Right atrium auricular region (tissue), 2 donors: ENCODE results near the gene CDKN1B. TPM values are rescaled to one million over a fixed set of nuclear protein-coding genes. Genes with fewer than 3 reads are reported as not detected.

ENCODE experiments used
- DNase-seq: peaks from one replicate; pipeline ENCODE4 v3.0.0-alpha.2; 2019; ENCODE audit warnings: low spot score
- H3K27ac ChIP-seq, 2 donors: fragments of 200-600 bp; sonication (generic); 1 replicate in 1 of 2; 2 replicates in 1 of 2; pipeline ENCODE4 v1.5.1; 2016 to 2019
- H3K27me3 ChIP-seq, 2 donors: fragments of 200-600 bp; sonication (generic); one replicate each; pipeline versions ENCODE4 v1.5.1 to v1.6.0; 2017 to 2019
- H3K36me3 ChIP-seq: fragments of 200-600 bp; sonication (generic); one replicate; pipeline ENCODE4 v1.5.1; 2016
- H3K4me1 ChIP-seq, 2 donors: fragments of 200-600 bp; sonication (generic); one replicate each; pipeline versions ENCODE4 v1.5.1 to v1.6.0; 2017 to 2019
- H3K4me3 ChIP-seq, 2 donors: fragments of 200-600 bp; sonication (generic); 1 replicate in 1 of 2; 2 replicates in 1 of 2; pipeline ENCODE4 v1.5.1; 2017 to 2019; ENCODE audit warnings: mild to moderate bottlenecking in 1 of 2, moderate library complexity in 1 of 2
- H3K9me3 ChIP-seq, 2 donors: fragments of 200-600 bp; sonication (generic); one replicate each; pipeline ENCODE4 v1.5.1; 2019
- total RNA-seq, 2 donors: library from RNA; depleted of rRNA; stranded (reverse); fragments of >200 nt; gene quantifications; one replicate each; pipeline ENCODE4 v1.1.0, GENCODE V29; 2016
- TF ChIP-seq, protein P1 (sequence below), 2 donors: fragments of 200-600 bp; sonication (generic); IDR thresholded peaks; one replicate each; pipeline ENCODE4 v1.5.1; 2019; ENCODE audit warnings: antibody characterized with exemption in 2 of 2

CDKN1B gene
- total RNA-seq, 2 donors from 2014 or later, result 31.1 to 38.1 TPM

DNA sequence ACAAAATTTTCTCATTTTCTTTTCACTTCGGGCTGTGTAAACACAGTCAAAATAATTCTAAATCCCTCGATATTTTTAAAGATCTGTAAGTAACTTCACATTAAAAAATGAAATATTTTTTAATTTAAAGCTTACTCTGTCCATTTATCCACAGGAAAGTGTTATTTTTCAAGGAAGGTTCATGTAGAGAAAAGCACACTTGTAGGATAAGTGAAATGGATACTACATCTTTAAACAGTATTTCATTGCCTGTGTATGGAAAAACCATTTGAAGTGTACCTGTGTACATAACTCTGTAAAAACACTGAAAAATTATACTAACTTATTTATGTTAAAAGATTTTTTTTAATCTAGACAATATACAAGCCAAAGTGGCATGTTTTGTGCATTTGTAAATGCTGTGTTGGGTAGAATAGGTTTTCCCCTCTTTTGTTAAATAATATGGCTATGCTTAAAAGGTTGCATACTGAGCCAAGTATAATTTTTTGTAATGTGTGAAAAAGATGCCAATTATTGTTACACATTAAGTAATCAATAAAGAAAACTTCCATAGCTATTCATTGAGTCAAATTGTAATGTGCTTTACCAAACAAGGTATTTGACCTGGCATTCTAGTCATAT lies 4.8 kb downstream of the CDKN1B start:
- H3K27ac ChIP-seq, result peak overlapping the region; percentile 100
- H3K4me3 ChIP-seq, result peak overlapping the region in 1 of 2 donors; percentile 78
- TF ChIP-seq, protein P1, sequence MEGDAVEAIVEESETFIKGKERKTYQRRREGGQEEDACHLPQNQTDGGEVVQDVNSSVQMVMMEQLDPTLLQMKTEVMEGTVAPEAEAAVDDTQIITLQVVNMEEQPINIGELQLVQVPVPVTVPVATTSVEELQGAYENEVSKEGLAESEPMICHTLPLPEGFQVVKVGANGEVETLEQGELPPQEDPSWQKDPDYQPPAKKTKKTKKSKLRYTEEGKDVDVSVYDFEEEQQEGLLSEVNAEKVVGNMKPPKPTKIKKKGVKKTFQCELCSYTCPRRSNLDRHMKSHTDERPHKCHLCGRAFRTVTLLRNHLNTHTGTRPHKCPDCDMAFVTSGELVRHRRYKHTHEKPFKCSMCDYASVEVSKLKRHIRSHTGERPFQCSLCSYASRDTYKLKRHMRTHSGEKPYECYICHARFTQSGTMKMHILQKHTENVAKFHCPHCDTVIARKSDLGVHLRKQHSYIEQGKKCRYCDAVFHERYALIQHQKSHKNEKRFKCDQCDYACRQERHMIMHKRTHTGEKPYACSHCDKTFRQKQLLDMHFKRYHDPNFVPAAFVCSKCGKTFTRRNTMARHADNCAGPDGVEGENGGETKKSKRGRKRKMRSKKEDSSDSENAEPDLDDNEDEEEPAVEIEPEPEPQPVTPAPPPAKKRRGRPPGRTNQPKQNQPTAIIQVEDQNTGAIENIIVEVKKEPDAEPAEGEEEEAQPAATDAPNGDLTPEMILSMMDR (IDR thresholded peaks at IDR 0.05), result no peak
- peaks cover 0 to 51% of the 10 kb centered on the region in 2 donors for H3K4me1 ChIP-seq
- no peaks in the 10 kb centered on the region for H3K9me3 ChIP-seq
- H3K36me3 ChIP-seq, result peaks cover 25% of the 10 kb centered on the region
- H3K27me3 ChIP-seq, result no peaks in the 10 kb centered on the region
- no peak for DNase-seq

DNA sequence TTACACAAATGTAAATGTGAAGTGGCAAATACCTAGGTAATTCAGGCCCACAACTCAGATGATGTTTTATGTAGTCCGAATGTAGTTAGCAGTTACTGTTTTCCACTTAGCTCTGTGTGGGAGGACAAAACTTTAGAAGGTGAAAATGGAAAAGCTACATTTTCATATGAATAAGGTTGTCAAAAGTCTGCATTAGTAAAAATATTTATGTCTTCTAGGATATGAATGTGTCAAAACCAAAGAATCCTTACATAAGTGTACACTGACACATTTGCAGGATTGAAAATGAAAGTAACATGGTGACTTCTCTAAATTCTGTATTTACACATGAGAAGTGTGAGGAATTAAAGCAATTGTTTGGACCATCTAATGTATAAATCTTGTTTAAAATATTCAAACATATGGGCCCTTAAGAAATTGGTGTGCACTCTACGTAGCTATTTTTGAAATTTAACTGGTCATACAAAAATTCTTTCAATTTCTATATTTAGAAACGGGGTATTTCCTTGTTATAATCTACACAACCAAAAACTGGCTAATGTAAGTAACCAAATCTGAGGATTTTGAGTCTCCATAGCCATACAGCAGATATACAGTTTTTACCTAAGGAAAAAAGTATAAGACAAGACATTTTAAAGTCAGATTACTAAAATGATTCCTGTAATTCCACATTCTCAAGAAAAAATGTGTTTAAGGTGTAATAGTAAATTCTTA lies 5.4 kb downstream of the CDKN1B start:
- H3K4me1 ChIP-seq, result peaks cover 0 to 51% of the 10 kb centered on the region in 2 donors
- DNase-seq, result no peak
- peak overlapping the region; percentile 100 for H3K27ac ChIP-seq
- peak overlapping the region in 1 of 2 donors; percentile 78 for H3K4me3 ChIP-seq
- no peaks in the 10 kb centered on the region for H3K9me3 ChIP-seq
- peaks cover 25% of the 10 kb centered on the region for H3K36me3 ChIP-seq
- TF ChIP-seq, protein P1 (IDR thresholded peaks at IDR 0.05), result no peak
- no peaks in the 10 kb centered on the region for H3K27me3 ChIP-seq

DNA sequence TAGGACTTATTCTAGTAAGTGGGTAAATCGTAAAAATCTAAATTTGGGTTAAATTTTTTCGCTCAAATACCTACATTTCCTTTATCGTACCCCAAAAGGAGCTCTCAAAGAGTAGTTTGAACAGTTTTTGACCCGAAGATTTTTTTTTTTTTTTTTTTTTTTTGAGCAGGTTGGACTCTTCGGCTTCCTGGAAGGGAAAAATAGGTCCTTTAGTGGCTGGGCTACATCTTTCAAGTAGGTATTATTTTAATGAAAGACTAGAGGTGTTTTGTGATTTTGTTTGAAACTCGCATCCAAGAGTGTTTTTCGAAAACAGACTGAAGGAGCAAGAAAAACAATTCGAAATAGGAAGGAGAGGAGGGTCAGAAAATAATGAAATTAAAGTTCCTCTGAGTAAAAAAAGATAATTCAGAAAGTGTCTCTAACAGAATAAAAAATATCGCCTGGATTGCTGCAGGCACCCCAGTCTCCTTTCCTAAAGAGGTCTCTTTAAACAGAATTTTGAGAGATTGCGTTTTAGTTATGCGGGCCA lies 6.0 kb downstream of the CDKN1B start:
- Histone ChIP-seq H3K9me3 (no peaks in the 10 kb centered on the region), H3K27ac (peak overlapping the region; percentile 100), H3K4me3 (peak overlapping the region; percentile 47 to 78), H3K27me3 (no peaks in the 10 kb centered on the region), H3K36me3 (peaks cover 25% of the 10 kb centered on the region), H3K4me1 (peaks cover 0 to 51% of the 10 kb centered on the region in 2 donors)
- no peak for DNase-seq
- TF ChIP-seq, protein P1 (IDR thresholded peaks at IDR 0.05), result no peak

DNA sequence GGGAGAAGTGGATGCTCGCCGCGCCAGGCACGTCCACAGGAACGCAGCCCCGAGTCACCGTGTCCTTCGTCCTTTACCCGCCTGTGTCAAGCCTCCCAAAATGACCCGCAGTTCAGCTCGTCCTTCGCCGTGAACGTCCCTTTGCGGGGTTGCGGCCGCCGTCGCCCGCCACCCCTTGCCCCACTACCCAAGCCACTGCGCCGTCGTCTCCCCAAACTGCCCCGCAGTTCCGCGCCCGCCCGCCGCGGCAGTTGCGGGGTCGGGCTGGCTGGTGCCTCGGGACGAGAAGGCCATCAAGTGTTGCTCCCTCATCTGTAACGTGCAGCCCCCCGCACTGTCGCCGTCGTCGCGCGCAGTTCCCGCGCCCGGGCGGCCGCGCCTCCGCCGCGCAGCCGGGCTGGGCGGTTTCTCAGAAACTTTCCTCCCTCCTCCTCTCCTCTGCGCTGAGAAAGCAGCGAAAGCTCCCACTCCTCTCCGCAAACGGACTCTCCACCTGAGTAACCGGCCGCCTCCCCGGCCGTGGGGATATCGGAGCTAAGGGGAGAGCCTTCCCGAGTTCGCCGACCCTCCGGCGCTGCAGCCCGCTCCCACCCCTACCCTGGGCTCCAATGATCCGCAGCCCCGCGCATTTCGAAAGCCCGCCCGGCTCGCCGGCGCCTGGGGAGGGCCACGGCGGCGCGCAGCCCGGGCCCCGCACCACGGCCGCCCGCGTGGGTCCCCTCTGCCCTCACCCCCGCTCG lies 6.7 kb downstream of the CDKN1B start:
- no peaks in the 10 kb centered on the region for H3K9me3 ChIP-seq
- TF ChIP-seq, protein P1 (IDR thresholded peaks at IDR 0.05), result peak in 1 of 2 donors; percentile 15
- H3K36me3 ChIP-seq, result peaks cover 25% of the 10 kb centered on the region
- peaks cover 0 to 50% of the 10 kb centered on the region in 2 donors for H3K4me1 ChIP-seq
- peak overlapping the region; percentile 100 for H3K27ac ChIP-seq
- no peaks in the 10 kb centered on the region for H3K27me3 ChIP-seq
- no peak for DNase-seq
- H3K4me3 ChIP-seq, result peak overlapping the region; percentile 47 to 78

DNA sequence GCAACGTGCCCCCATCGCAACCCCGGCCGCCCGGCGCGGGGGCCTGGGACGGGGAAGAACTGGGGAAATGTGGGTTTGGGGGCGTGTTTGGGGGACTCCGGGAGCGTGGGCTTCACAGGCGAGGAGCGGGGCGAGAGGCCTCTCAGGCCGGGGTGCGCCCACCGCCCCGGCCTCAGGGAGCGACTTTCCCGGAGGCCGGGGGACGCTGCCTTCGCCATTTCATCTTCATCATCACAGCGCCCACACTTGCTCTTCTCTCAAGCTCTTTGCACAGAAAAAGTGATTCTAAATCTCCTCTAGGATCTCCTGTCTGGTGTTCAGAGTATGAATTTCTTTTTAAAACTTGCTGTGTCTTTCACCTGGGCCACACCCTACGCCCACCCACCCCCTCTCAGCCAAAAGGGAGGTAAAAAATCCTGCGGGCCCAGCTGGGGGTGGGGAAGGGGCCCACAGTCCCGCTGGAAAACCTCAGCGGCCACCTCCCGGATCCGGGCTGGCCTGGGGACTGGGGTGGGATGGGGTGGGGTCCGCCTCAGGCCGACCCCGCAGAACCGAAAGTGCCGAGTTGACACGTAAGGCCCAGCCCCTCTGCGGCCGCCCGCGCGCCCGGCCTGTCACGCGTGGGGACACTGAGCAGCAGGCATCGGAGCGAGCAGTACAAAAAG lies 7.4 kb downstream of the CDKN1B start:
- Histone ChIP-seq H3K4me1 (peaks cover 0 to 43% of the 10 kb centered on the region in 2 donors), H3K27me3 (no peaks in the 10 kb centered on the region), H3K36me3 (peaks cover 23% of the 10 kb centered on the region), H3K27ac (peak overlapping the region; percentile 100), H3K4me3 (peak overlapping the region; percentile 47 to 78), H3K9me3 (no peaks in the 10 kb centered on the region)
- no peak for DNase-seq
- TF ChIP-seq, protein P1 (IDR thresholded peaks at IDR 0.05), result no peak
